NCI-H1436 (cell line): ENCODE measurements around the gene PPP1R15A.
"Not testable (repeated sequence)": the region's sequence is repeated elsewhere in the genome, so short reads cannot be mapped to it uniquely, and the experiment has no call there.

Source experiments
- DNase-seq: peaks from one replicate; lab custom pipeline; 2025; lab: John Stamatoyannopoulos, UW

PPP1R15A gene

DNA sequence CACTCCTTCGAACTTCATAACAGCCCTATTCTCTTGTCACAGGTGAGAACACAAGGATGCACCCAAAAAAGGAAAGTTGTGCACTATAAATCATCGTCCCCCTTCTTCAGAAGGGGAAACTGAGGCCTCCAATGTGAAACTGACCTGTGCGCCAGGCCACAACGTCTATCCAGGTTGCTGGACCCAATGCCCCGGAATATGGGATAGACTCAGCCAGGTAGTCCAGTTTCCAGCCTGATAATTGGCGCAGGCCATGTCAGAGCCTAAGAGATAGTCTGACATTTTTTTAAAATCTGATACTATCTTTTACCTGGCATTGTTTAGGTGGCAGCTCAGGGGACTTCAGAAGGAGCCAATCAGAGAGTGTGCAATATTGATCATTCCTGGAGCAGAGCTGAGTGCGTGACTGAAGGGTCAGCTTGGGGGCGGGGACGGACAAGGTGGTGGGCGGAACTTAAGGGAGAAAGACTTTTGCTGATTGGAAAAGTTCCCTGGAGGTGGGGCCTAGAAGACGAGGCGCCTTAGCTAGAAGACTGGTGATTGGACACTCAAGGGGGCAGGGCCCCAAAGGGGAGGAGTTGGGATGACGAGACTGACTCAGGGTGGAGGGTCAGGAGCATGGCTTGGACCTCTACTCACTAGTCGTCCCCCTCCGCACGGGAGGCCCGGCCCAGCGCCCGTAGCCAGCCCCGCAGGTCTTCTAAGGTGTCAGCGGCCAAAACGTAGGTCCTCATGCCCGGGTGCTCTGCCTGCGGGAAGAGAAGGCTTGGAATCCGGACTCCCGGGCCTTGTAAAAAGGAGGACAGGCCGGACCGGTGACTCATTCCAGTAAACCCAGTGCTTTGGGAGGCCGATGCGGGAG is 12.3 kb upstream of the PPP1R15A start:
- no peak for DNase-seq

GRCh38 chr19:48861313-48861712 is 10.9 kb upstream of the PPP1R15A start:
- no peak for DNase-seq

DNA sequence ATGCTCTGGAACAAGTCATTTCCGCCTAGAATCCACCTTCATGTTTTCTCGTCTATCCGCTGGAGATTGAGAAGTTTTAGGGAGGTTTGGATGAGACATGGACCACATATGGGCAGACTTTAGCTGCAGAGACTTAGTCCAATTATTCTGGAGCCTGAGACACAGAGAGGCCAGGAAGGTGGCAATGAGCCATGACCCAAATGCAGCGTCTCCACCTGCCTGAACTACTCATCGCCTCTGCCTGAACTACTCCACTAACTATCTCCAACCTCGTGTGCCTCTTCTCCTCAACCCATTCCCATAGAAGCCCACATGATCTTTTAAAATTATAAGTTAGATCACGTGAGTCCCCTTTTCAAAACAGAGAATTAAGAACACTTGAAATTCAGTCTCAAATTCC is 9.4 kb upstream of the PPP1R15A start:
- DNase-seq: no peak

DNA sequence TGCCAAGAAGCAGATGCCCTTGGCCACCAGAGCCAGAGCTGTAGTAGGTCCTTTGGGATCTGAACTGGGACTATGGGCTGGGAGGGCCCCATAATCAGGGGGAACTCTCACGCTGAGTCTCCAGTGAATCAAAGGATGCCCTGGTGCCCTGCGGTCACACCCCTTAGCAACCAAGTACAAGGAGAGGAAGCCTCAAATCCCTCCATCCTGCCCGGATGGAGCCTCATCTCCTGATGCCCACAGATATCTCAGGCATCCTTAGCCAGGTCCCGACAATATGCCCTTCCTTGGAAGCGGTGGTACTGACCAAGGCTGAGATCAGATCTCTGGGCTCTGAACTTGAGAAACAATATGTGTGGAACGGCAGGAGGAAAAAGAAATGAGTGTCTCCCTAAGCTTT is 5.5 kb upstream of the PPP1R15A start:
- DNase-seq: no peak

GRCh38 chr19:48867123-48867745 is 5.0 kb upstream of the PPP1R15A start:
- no peak for DNase-seq

- DNase-seq: no peak
These were observed 4.5 kb upstream of the PPP1R15A start for GRCh38 chr19:48867746-48868113.

DNA sequence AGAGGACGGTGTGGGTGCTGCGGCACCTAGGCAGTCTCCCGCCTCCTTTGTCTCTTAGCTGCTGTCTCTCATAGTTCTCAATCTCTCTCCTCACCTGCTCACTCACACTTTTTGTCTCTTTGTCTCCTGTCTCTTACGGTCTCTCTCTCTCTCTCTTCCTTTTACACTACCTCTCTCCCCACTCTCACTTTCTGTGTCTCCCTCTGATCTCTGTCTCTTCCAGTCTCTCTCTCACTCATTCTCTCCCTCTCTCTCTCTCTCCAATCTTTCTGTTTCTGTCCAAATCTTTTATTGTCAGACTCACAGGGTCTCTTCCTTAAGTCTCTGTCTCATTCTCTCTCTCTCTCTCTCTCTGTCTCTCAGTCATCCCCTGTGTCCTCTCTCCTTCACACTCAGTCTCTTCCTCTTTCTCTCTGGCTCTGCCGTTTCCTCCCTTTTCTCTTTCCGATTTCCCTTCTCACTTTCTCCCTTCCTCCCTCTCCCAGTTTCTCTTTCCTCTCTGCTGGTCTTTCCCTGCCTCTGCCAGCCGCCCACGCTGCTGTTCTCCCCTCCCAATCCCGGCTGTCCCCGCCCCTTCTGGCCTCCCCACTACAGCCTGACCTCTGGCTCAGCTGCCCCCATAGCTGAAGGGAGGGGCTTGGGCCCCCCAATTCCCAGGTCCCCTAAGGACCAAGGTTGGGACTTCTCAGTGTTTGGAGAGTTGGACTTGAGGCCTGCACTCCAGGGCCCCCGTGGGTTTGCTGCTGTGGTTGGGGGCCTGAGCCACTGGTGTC is 3.9 kb upstream of the PPP1R15A start, which contains the start of gene PLEKHA4:
PLEKHA4 (minus strand) TSS at position 504 of the 773 bp plus-strand sequence. CDS start 997 bp downstream, outside the sequence.
- DNase-seq: no peak

DNA sequence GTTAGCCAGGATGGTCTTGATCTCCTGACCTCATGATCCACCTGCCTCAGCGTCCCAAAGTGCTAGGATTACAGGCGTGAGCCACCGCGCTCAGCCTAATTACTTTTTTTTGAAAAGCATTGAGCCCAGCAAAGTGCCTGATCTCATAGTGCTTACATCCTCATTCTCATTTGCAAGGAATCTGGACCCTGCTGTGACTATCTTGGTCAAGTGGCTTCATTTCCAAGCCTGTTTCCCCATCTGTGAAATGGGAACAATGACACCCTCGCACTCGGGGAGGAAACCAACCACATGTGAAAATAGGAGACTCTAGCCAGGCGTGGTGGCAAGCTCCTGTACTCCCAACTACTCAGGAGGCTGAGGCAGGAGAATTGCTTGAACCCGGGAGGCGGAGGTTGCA is 2.2 kb upstream of the PPP1R15A start:
- DNase-seq: no peak

DNA sequence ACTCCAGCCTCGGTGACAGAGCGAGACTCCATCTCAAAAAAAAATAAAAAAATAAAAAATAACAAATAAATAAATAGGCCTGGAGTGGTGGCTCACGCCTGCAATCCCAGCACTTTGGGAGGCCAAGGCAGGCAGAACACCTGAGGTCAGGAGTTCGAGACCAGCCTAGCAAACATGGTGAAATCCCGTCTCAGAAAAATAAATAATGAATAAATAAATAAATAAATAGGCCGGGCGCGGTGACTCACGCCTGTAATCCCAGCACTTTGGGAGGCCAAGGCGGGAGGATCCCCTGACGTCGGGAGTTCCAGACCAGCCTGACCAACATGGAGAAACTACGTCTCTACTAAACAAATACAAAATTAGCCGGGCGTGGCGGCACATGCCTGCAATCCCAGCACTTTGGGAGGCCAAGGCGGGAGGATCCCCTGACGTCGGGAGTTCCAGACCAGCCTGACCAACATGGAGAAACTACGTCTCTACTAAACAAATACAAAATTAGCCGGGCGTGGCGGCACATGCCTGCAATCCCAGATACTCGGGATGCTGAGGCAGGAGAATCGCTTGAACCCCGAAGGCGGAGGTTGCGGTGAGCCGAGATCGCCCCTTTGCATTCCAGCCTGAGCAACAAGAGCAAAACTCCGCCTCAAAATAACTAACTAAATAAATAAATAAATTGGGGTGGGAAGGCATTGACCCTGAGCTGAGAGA is 595 bp upstream of the PPP1R15A start:
- not testable (repeated sequence) for DNase-seq

DNA sequence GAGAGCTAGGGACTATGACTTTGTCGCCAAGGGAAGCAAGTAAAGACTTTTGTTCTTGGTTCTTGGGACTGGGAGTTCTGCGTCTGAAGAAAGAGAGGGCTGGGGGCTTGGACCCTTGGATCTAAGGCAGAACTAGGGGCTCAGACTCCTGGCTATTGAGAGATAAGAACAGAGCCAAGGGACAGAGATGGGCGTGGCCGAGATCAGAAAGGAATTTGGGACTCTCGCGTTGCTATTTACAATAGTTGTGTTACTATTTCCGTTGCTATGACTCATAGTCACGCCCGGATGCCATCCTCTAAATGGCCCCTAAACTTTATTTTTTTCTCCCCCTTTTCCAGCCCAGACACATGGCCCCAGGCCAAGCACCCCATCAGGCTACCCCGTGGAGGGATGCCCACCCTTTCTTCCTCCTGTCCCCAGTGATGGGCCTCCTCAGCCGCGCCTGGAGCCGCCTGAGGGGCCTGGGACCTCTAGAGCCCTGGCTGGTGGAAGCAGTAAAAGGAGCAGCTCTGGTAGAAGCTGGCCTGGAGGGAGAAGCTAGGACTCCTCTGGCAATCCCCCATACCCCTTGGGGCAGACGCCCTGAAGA is 759 bp downstream of the PPP1R15A start:
- DNase-seq: peak; percentile 81

DNA sequence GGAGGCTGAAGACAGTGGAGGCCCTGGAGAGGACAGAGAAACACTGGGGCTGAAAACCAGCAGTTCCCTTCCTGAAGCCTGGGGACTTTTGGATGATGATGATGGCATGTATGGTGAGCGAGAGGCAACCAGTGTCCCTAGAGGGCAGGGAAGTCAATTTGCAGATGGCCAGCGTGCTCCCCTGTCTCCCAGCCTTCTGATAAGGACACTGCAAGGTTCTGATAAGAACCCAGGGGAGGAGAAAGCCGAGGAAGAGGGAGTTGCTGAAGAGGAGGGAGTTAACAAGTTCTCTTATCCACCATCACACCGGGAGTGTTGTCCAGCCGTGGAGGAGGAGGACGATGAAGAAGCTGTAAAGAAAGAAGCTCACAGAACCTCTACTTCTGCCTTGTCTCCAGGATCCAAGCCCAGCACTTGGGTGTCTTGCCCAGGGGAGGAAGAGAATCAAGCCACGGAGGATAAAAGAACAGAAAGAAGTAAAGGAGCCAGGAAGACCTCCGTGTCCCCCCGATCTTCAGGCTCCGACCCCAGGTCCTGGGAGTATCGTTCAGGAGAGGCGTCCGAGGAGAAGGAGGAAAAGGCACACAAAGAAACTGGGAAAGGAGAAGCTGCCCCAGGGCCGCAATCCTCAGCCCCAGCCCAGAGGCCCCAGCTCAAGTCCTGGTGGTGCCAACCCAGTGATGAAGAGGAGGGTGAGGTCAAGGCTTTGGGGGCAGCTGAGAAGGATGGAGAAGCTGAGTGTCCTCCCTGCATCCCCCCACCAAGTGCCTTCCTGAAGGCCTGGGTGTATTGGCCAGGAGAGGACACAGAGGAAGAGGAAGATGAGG is 1.5 kb downstream of the PPP1R15A start:
- no peak for DNase-seq

DNA sequence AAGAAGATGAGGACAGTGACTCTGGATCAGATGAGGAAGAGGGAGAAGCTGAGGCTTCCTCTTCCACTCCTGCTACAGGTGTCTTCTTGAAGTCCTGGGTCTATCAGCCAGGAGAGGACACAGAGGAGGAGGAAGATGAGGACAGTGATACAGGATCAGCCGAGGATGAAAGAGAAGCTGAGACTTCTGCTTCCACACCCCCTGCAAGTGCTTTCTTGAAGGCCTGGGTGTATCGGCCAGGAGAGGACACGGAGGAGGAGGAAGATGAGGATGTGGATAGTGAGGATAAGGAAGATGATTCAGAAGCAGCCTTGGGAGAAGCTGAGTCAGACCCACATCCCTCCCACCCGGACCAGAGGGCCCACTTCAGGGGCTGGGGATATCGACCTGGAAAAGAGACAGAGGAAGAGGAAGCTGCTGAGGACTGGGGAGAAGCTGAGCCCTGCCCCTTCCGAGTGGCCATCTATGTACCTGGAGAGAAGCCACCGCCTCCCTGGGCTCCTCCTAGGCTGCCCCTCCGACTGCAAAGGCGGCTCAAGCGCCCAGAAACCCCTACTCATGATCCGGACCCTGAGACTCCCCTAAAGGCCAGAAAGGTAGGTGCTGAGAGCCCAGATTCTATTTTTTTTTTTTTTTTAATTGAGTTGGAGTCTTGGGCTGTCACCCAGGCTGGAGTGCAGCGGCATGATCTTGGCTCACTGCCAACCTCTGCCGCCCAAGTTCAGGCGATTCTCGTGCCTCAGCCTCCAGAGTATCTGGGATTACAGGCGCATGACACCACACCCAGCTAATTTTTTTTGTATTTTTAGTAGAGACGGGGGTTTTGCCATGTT is 2.3 kb downstream of the PPP1R15A start:
- peak; percentile 45 for DNase-seq

DNA sequence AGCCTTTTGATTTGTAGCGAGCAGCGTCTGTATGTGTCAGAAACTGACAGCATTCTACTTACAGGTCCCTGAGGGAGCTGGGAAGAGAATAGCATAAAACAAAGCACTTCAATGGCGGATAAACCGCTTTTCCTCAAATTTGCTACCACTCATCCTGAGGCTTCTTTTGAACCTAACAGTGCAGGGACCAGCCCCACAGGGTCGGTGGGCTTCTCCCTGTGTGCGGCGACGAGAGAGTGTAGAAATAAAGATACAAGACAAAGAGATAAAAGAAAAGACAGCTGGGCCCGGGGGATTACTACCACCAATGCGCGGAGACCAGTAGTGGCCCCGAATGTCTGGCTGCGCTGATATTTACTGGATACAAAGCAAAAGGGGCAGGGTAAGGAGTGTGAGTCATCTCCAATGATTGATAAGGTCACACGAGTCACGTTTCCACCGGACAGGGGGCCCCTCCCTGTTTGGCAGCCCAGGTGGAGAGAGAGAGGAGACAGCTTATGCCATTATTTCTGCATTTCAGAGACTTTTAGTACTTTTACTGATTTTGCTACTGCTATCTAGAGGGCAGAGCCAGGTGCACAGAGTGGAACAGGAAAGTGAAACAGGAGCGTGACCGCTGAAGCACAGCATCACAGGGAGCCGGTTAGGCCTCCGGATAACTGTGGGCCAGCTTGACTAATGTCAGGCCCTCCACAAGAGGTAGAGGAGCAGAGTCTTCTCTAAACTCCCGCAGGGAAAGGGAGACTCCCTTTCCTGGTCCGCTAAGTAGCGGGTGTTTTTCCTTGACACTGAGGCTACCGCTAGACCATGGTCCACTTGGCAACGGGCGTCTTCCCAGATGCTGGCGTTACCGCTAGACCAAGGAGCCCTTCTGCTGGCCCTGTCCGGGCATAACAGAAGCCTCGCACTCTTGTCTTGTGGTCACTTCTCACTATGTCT is 4.1 kb downstream of the PPP1R15A start:
- DNase-seq: not testable (repeated sequence)

DNA sequence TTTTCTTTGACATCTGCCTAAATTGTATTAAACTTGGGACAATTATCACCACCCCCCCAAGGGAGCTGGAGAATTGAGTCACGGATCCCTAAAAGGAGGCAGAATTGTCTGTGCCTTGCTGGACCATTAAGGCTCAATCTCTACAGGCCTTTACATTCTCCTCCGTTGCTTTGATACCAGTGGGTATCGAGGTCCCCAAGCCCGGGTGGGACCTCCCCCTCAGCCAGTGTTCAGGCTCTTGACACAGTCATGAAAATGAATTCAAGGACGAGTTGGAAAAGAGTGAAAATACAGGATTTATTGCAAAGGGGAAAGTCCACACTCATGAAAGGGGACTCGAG is 5.6 kb downstream of the PPP1R15A start:
- DNase-seq: no peak

- DNase-seq: no peak
These were observed 6.2 kb downstream of the PPP1R15A start for GRCh38 chr19:48878196-48879024.

- no peak for DNase-seq
These were observed 6.9 kb downstream of the PPP1R15A start for GRCh38 chr19:48879025-48879637.

DNA sequence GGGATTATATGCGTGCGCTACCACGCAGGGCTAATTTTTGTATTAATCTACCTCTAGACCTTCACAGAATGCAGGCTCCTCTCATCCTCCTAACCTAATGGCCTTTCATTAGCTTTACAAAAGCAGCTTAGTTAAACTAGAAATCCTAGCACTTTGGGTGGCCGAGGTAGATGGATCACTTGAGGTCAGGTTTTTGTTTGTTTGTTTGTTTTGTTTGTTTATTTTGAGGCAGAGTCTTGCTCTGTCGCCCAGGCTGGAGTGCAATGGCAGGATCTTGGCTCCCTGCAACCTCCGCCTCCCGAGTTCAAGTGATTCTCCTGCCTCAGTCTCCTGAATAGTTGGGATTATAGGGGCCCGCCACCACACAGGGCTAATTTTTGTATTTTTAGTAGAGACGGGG is 7.5 kb downstream of the PPP1R15A start:
- not testable (repeated sequence) for DNase-seq
